Osteoblast (primary cell): ENCODE results near the gene NRM. TPM values are rescaled to one million over a fixed set of nuclear protein-coding genes. Genes with fewer than 3 reads are reported as not detected.

ENCODE experiments used
- DNase-seq: peaks from one replicate; pipeline ENCODE4 v3.0.0; 2011; ENCODE audit warnings: low spot score, mixed read lengths; ENCODE audit not compliant: insufficient read length; ENCODE audit errors: missing footprints
- H2AFZ ChIP-seq: 2 replicates; pipeline ENCODE4 v1.6.0; 2011; ENCODE audit warnings: mild to moderate bottlenecking, low read length
- H3K27ac ChIP-seq: 2 replicates; pipeline ENCODE4 v1.5.1; 2011; ENCODE audit warnings: mild to moderate bottlenecking, low read depth, low read length, moderate library complexity
- H3K27me3 ChIP-seq: 2 replicates; pipeline ENCODE4 v1.6.0; 2012; ENCODE audit warnings: mild to moderate bottlenecking, control low read depth, inconsistent platforms, low read length, moderate library complexity; ENCODE audit not compliant: insufficient read depth
- H3K36me3 ChIP-seq: 2 replicates; pipeline ENCODE4 v1.5.1; 2011; ENCODE audit warnings: mild to moderate bottlenecking, low read length, control low read depth, moderate library complexity; ENCODE audit not compliant: insufficient read depth
- H3K4me1 ChIP-seq: 2 replicates; pipeline ENCODE4 v1.5.1; 2011; ENCODE audit warnings: mild to moderate bottlenecking, low read length, control low read depth, moderate library complexity; ENCODE audit not compliant: insufficient read depth
- H3K4me2 ChIP-seq: 2 replicates; pipeline ENCODE4 v1.6.0; 2011; ENCODE audit warnings: mild to moderate bottlenecking, low read length; ENCODE audit not compliant: insufficient read depth
- H3K4me3 ChIP-seq: fragments of 200-600 bp; sonication (generic); 3 replicates; pipeline ENCODE4 v1.5.1; 2012; ENCODE audit warnings: mild to moderate bottlenecking, low read length, inconsistent platforms; ENCODE audit not compliant: insufficient read depth
- H3K79me2 ChIP-seq: 2 replicates; pipeline ENCODE4 v1.6.0; 2012; ENCODE audit warnings: mild to moderate bottlenecking, low read length, control low read depth, inconsistent platforms; ENCODE audit not compliant: insufficient read depth
- H3K9me3 ChIP-seq: 2 replicates; pipeline ENCODE4 v1.5.1; 2011; ENCODE audit warnings: low read depth, low read length, control low read depth
- H4K20me1 ChIP-seq: 2 replicates; pipeline ENCODE4 v1.6.0; 2012; ENCODE audit warnings: mild to moderate bottlenecking, low read length, control low read depth; ENCODE audit not compliant: insufficient read depth
- CTCF ChIP-seq: IDR thresholded peaks from 2 replicates; pipeline ENCODE4 v1.5.1; 2011; ENCODE audit warnings: mild to moderate bottlenecking, low read depth, low read length, moderate library complexity; ENCODE audit errors: extremely low read depth
- total RNA-seq: library from RNA; depleted of rRNA; stranded (reverse); fragments of >200 nt; gene quantifications from 2 replicates; pipeline ENCODE4 v1.2.3, GENCODE V29; 2012

NRM gene
- total RNA-seq, 1 donor, result 3.3 TPM

DNA sequence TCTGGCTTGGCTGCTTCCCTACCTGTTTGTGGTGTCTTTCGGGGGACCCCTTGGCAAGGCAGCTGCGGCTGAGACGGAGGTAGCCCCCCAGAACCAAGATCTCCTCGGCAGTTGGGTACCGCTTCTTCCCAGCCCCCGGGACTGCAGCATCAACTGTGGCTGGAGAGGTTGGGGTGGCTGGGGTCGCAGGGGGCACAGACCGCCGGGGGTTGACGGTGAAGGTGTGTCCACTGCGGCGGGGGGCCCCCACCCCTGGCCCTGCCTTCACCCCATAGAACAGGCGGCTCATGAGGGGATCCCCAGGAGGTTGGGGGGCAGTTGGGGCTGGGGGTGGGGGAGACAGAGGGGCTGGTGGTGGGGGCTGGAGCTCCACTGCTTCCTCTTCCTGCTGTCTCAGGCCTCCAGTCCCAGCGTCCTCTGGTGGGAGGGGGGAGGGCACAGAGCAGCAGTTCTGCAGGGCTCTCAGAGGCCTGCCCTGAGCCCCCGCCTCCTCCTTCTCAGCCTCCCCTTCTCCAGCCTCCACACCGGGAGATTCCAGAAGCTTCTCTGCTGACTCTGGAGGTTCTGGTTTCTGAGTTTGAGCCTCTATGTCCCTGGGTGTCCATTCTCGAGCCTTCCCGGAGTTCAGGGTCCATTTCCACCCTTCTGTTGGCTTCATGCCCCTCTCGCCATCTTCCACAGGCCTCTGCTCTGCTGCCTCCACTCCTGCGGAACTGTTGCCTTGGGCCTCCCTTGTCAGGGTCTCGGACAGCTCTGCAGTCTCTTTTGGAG lies 6.2 kb downstream of the NRM start:
- H3K36me3 ChIP-seq, result peaks cover 36% of the 10 kb centered on the region
- no peaks in the 10 kb centered on the region for H3K9me3 ChIP-seq
- TF ChIP-seq CTCF, result no peak
- no peak overlapping the region for H2AFZ ChIP-seq
- peak overlapping the region; percentile 96 for H3K4me2 ChIP-seq
- H3K27ac ChIP-seq, result peak overlapping the region; percentile 91
- peak overlapping the region; percentile 96 for H3K4me3 ChIP-seq
- peak; percentile 81 for DNase-seq
- H3K79me2 ChIP-seq, result peaks cover 93% of the 10 kb centered on the region
- no peaks in the 10 kb centered on the region for H3K27me3 ChIP-seq
- H4K20me1 ChIP-seq, result peaks cover 58% of the 10 kb centered on the region
- H3K4me1 ChIP-seq, result peaks cover 60% of the 10 kb centered on the region

DNA sequence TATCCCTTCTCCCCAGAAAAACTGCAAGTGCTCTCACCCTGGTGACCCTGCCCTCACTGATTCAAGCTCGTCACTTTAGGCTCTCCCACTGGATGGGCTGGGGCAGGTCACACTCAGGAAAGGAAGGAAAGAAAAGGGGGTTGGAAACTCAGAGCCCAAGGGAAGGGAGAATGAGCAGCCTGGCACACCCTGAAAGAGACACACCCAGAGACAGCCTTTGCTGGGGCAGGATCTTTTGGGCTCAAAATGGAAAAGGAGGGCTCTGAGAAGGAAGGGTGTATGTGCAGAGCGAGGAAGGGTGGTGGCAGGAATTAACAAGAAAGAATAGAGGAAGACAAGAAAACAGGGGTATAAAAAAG lies 6.8 kb downstream of the NRM start:
- no peaks in the 10 kb centered on the region for H3K9me3 ChIP-seq
- DNase-seq, result no peak
- H3K4me3 ChIP-seq, result peak overlapping the region; percentile 96
- H2AFZ ChIP-seq, result no peak overlapping the region
- peaks cover 61% of the 10 kb centered on the region for H3K4me1 ChIP-seq
- H3K79me2 ChIP-seq, result peaks cover 93% of the 10 kb centered on the region
- TF ChIP-seq CTCF, result no peak
- H4K20me1 ChIP-seq, result peaks cover 63% of the 10 kb centered on the region
- peaks cover 40% of the 10 kb centered on the region for H3K36me3 ChIP-seq
- H3K27ac ChIP-seq, result peak overlapping the region; percentile 56
- peak overlapping the region; percentile 96 for H3K4me2 ChIP-seq
- H3K27me3 ChIP-seq, result no peaks in the 10 kb centered on the region

DNA sequence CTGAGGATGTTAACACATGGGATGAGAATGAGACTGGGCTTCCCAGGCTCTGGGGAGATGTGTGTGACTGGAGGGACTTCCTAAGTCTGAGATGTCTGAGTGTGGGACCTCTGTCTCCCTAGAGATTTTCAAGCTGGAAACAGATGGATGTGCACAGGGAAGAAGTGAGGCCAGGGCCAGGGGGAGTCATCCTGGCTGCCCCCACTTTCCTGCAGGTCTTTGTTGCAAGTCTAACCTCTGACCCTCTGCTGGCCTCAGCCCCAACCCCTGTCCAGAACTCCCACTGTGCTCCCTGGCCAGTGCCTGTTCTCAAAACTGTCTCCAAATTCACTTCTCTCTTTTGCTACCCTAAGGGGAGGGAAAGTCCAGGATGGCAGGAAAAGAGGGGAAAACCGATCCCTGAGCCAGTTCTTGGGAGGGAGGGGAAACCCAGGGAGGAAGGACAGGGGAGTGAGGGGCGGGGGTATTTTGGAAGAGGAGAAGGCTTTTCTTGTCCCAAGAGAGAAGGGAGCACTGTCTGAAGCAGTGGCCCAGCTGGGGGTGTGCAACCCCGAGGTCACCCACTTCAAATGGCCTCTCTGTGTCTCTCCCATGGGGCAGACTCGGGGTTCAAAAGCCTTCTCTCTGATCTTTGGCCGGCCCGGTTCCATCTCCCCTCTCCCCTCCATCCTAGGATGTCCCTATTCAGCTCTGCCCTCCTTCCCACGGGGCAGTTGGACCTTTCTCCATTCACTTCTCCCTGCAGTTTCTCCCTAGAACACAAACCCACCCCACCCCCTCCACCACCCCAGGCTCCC lies 7.4 kb downstream of the NRM start:
- Histone ChIP-seq H3K27ac (peak overlapping the region; percentile 78), H3K4me3 (peak overlapping the region; percentile 96), H2AFZ (no peak overlapping the region), H3K27me3 (no peaks in the 10 kb centered on the region), H4K20me1 (peaks cover 68% of the 10 kb centered on the region), H3K4me1 (peaks cover 57% of the 10 kb centered on the region), H3K9me3 (no peaks in the 10 kb centered on the region), H3K79me2 (peaks cover 93% of the 10 kb centered on the region), H3K4me2 (peak overlapping the region; percentile 96), H3K36me3 (peaks cover 46% of the 10 kb centered on the region)
- no peak for TF ChIP-seq CTCF
- no peak for DNase-seq
